OCI-LY3 (cell line): Measurements from ENCODE around the gene RP2.

ENCODE experiments used
- H2AFZ ChIP-seq: fragments of 200-600, 300-600 bp; shearing (Covaris generic); 2 replicates; pipeline ENCODE4 v1.6.0; 2014; ENCODE audit warnings: antibody characterized with exemption, low read depth, low read length
- H3K27ac ChIP-seq: fragments of 200-600, 300-600 bp; sonication (generic); 2 replicates; pipeline ENCODE4 v1.5.1; 2014; ENCODE audit warnings: mild to moderate bottlenecking, low read length, moderate library complexity, mixed read lengths
- H3K27me3 ChIP-seq: fragments of 200-600, 300-600 bp; sonication (generic); 2 replicates; pipeline ENCODE4 v1.6.1; 2014; ENCODE audit warnings: low read depth, low read length, mixed read lengths
- H3K36me3 ChIP-seq: fragments of 200-600, 300-600 bp; sonication (generic); replicated peaks from 2 replicates; pipeline ENCODE3; 2014; ENCODE audit warnings: low read depth, low read length, mixed read lengths
- H3K4me1 ChIP-seq: fragments of 300-600, 200-600 bp; sonication (generic); 2 replicates; pipeline ENCODE4 v1.6.1; 2014; ENCODE audit warnings: low read length, mixed read lengths
- H3K4me2 ChIP-seq: fragments of 200-600, 300-600 bp; sonication (generic); 2 replicates; pipeline ENCODE4 v1.6.1; 2014; ENCODE audit warnings: low read length, mixed read lengths
- H3K4me3 ChIP-seq: fragments of 300-600, 200-600 bp; sonication (generic); 2 replicates; pipeline ENCODE4 v1.5.1; 2014; ENCODE audit warnings: antibody characterized with exemption, mild to moderate bottlenecking, low read length, moderate library complexity
- H3K79me2 ChIP-seq: fragments of 300-600, 200-600 bp; shearing (Covaris generic); 2 replicates; pipeline ENCODE4 v1.6.1; 2014; ENCODE audit warnings: mild to moderate bottlenecking, low read length, mixed read lengths
- H3K9ac ChIP-seq: fragments of 300-600, 200-600 bp; shearing (Covaris generic); 2 replicates; pipeline ENCODE4 v1.6.0; 2014; ENCODE audit warnings: mild to moderate bottlenecking, low read length, moderate library complexity
- H3K9me3 ChIP-seq: fragments of 200-600, 300-600 bp; shearing (Covaris generic); 2 replicates; pipeline ENCODE4 v1.6.1; 2014; ENCODE audit warnings: low read length, mixed read lengths; ENCODE audit not compliant: insufficient read depth
- H4K20me1 ChIP-seq: fragments of 200-600, 300-600 bp; sonication (generic); 2 replicates; pipeline ENCODE4 v1.6.1; 2016; ENCODE audit warnings: low read length, mixed read lengths; ENCODE audit not compliant: insufficient read depth
- CTCF ChIP-seq: fragments of 200-600, 300-600 bp; sonication (generic); IDR thresholded peaks from 2 replicates; pipeline ENCODE4 v1.5.1; 2014; ENCODE audit warnings: antibody characterized with exemption, low read length, low read depth
- EZH2phosphoT487 ChIP-seq: fragments of 200-600 bp; shearing (Covaris generic); IDR thresholded peaks from 2 replicates; pipeline ENCODE4 v1.6.1; 2018; ENCODE audit warnings: antibody characterized with exemption, mixed run types, low read depth

The RP2 gene

GRCh38 chrX:46838486-46838870 is 1.6 kb downstream of the RP2 start:
- Histone ChIP-seq H3K9me3 (no peaks in the 10 kb centered on the region), H3K9ac (peak overlapping the region; percentile 91), H3K4me2 (peak overlapping the region; percentile 84), H3K27ac (peak overlapping the region; percentile 82), H3K4me3 (peak overlapping the region; percentile 98), H2AFZ (no peak overlapping the region), H3K27me3 (no peaks in the 10 kb centered on the region), H3K36me3 (peaks cover 3% of the 10 kb centered on the region), H3K79me2 (peaks cover 63% of the 10 kb centered on the region), H3K4me1 (peaks cover 22% of the 10 kb centered on the region), H4K20me1 (peaks cover 23% of the 10 kb centered on the region; the same call in 1 of the 2 replicates)
- TF ChIP-seq CTCF (no peak), EZH2phosphoT487 (no peak)

GRCh38 chrX:46838974-46839480 is 2.2 kb downstream of the RP2 start:
- peaks cover 67% of the 10 kb centered on the region for H3K79me2 ChIP-seq
- TF ChIP-seq CTCF: no peak
- TF ChIP-seq EZH2phosphoT487: no peak
- peaks cover 3% of the 10 kb centered on the region for H3K36me3 ChIP-seq
- H3K9me3 ChIP-seq: no peaks in the 10 kb centered on the region
- no peak overlapping the region for H3K27ac ChIP-seq
- H2AFZ ChIP-seq: no peak overlapping the region
- H3K4me1 ChIP-seq: peaks cover 22% of the 10 kb centered on the region
- peak overlapping the region; percentile 84 for H3K4me2 ChIP-seq
- H3K9ac ChIP-seq: peak overlapping the region; percentile 91
- H4K20me1 ChIP-seq: peaks cover 23% of the 10 kb centered on the region; the same call in 1 of the 2 replicates
- peak overlapping the region; percentile 98 for H3K4me3 ChIP-seq
- no peaks in the 10 kb centered on the region for H3K27me3 ChIP-seq

- Histone ChIP-seq H3K4me1 (peaks cover 21% of the 10 kb centered on the region), H3K9ac (no peak overlapping the region), H3K36me3 (peaks cover 3% of the 10 kb centered on the region), H3K9me3 (no peaks in the 10 kb centered on the region), H3K4me2 (no peak overlapping the region), H3K79me2 (peaks cover 78% of the 10 kb centered on the region), H3K4me3 (no peak overlapping the region), H3K27me3 (no peaks in the 10 kb centered on the region), H4K20me1 (peaks cover 31% of the 10 kb centered on the region; the same call in 1 of the 2 replicates), H3K27ac (no peak overlapping the region), H2AFZ (no peak overlapping the region)
- TF ChIP-seq CTCF: no peak
- no peak for TF ChIP-seq EZH2phosphoT487
Observed at GRCh38 chrX:46840946-46841345, 4.1 kb downstream of the RP2 start.

GRCh38 chrX:46841346-46841745 is 4.5 kb downstream of the RP2 start:
- H3K4me1 ChIP-seq: peaks cover 18% of the 10 kb centered on the region
- no peak for TF ChIP-seq CTCF
- no peak for TF ChIP-seq EZH2phosphoT487
- no peak overlapping the region for H3K9ac ChIP-seq
- no peaks in the 10 kb centered on the region for H3K27me3 ChIP-seq
- no peaks in the 10 kb centered on the region for H3K9me3 ChIP-seq
- H3K36me3 ChIP-seq: peaks cover 3% of the 10 kb centered on the region
- no peak overlapping the region for H3K4me2 ChIP-seq
- H3K27ac ChIP-seq: no peak overlapping the region
- no peak overlapping the region for H3K4me3 ChIP-seq
- H2AFZ ChIP-seq: no peak overlapping the region
- H4K20me1 ChIP-seq: peaks cover 34% of the 10 kb centered on the region; the same call in 1 of the 2 replicates
- H3K79me2 ChIP-seq: peaks cover 82% of the 10 kb centered on the region
